Measurements from ENCODE around the gene BCL10. TPM values are rescaled to one million over a fixed set of nuclear protein-coding genes. Genes with fewer than 3 reads are reported as not detected.

BCL10 gene
- total RNA-seq, 1 donor = 30.4 TPM

- no peak for TF ChIP-seq CTCF (IDR thresholded peaks at IDR 0.05; ENCODE audit: extremely low read depth, low read depth, low read length)
- peaks cover 64% of the 10 kb centered on the region for H3K4me1 ChIP-seq (ENCODE audit: insufficient read depth, low read length)
Measured at GRCh38 chr1:85314726-85315125, 38.3 kb upstream of the BCL10 start.

GRCh38 chr1:85313888-85314696, 37.7 kb upstream of the BCL10 start:
- H2AFZ ChIP-seq (ENCODE audit: low read length) = no peak overlapping the region
- peak; percentile 89 for DNase-seq (ENCODE audit: insufficient read length, low spot score, missing footprints)
- peaks cover 27% of the 10 kb centered on the region for H3K36me3 ChIP-seq (ENCODE audit: insufficient read depth, low read length)
- H3K4me2 ChIP-seq (ENCODE audit: insufficient read depth, low read length) = peak overlapping the region; percentile 50
- peak overlapping the region; percentile 97 for H3K27ac ChIP-seq (ENCODE audit: low read depth, low read length)
- H3K4me3 ChIP-seq (ENCODE audit: insufficient read depth, low read length) = no peak overlapping the region
- H4K20me1 ChIP-seq (ENCODE audit: insufficient read depth, low read length) = no peaks in the 10 kb centered on the region
- TF ChIP-seq CTCF (IDR thresholded peaks at IDR 0.05; ENCODE audit: extremely low read depth, low read depth, low read length) = no peak
- H3K9me3 ChIP-seq (ENCODE audit: low read depth, low read length) = no peaks in the 10 kb centered on the region
- no peaks in the 10 kb centered on the region for H3K27me3 ChIP-seq (ENCODE audit: insufficient read depth, low read length)
- H3K4me1 ChIP-seq (ENCODE audit: insufficient read depth, low read length) = peaks cover 60% of the 10 kb centered on the region
- H3K79me2 ChIP-seq (ENCODE audit: insufficient read depth, low read length) = peaks cover 18% of the 10 kb centered on the region

More at GRCh38 chr1:85314726-85315125, 38.3 kb upstream of the BCL10 start:
- Histone ChIP-seq H3K27me3 (ENCODE audit: insufficient read depth, low read length) (no peaks in the 10 kb centered on the region), H3K36me3 (ENCODE audit: insufficient read depth, low read length) (peaks cover 34% of the 10 kb centered on the region), H3K4me3 (ENCODE audit: insufficient read depth, low read length) (no peak overlapping the region), H2AFZ (ENCODE audit: low read length) (no peak overlapping the region), H4K20me1 (ENCODE audit: insufficient read depth, low read length) (no peaks in the 10 kb centered on the region), H3K9me3 (ENCODE audit: low read depth, low read length) (no peaks in the 10 kb centered on the region), H3K4me2 (ENCODE audit: insufficient read depth, low read length) (peak overlapping the region; percentile 50), H3K79me2 (ENCODE audit: insufficient read depth, low read length) (peaks cover 18% of the 10 kb centered on the region), H3K27ac (ENCODE audit: low read depth, low read length) (peak overlapping the region; percentile 97)
- no peak for DNase-seq (ENCODE audit: insufficient read length, low spot score, missing footprints)

- H3K4me2 ChIP-seq (ENCODE audit: insufficient read depth, low read length) = no peak overlapping the region
- H3K36me3 ChIP-seq (ENCODE audit: insufficient read depth, low read length) = peaks cover 12% of the 10 kb centered on the region
- H4K20me1 ChIP-seq (ENCODE audit: insufficient read depth, low read length) = no peaks in the 10 kb centered on the region
- peak overlapping the region; percentile 60 for H3K27ac ChIP-seq (ENCODE audit: low read depth, low read length)
- peaks cover 59% of the 10 kb centered on the region for H3K4me1 ChIP-seq (ENCODE audit: insufficient read depth, low read length)
- H3K27me3 ChIP-seq (ENCODE audit: insufficient read depth, low read length) = no peaks in the 10 kb centered on the region
- H3K4me3 ChIP-seq (ENCODE audit: insufficient read depth, low read length) = no peak overlapping the region
- H3K79me2 ChIP-seq (ENCODE audit: insufficient read depth, low read length) = peaks cover 5% of the 10 kb centered on the region
- TF ChIP-seq CTCF (IDR thresholded peaks at IDR 0.05; ENCODE audit: extremely low read depth, low read depth, low read length) = no peak
- DNase-seq (ENCODE audit: insufficient read length, low spot score, missing footprints) = no peak
- H2AFZ ChIP-seq (ENCODE audit: low read length) = no peak overlapping the region
- no peaks in the 10 kb centered on the region for H3K9me3 ChIP-seq (ENCODE audit: low read depth, low read length)
Measured at GRCh38 chr1:85311818-85312217, 35.4 kb upstream of the BCL10 start.

GRCh38 chr1:85308833-85309350, 32.5 kb upstream of the BCL10 start:
- Histone ChIP-seq H3K27me3 (ENCODE audit: insufficient read depth, low read length) (no peaks in the 10 kb centered on the region), H2AFZ (ENCODE audit: low read length) (no peak overlapping the region), H3K4me1 (ENCODE audit: insufficient read depth, low read length) (peaks cover 29% of the 10 kb centered on the region), H3K4me2 (ENCODE audit: insufficient read depth, low read length) (peak overlapping the region; percentile 1), H3K4me3 (ENCODE audit: insufficient read depth, low read length) (no peak overlapping the region), H3K79me2 (ENCODE audit: insufficient read depth, low read length) (no peaks in the 10 kb centered on the region), H3K9me3 (ENCODE audit: low read depth, low read length) (no peaks in the 10 kb centered on the region), H4K20me1 (ENCODE audit: insufficient read depth, low read length) (no peaks in the 10 kb centered on the region), H3K27ac (ENCODE audit: low read depth, low read length) (peak overlapping the region; percentile 47), H3K36me3 (ENCODE audit: insufficient read depth, low read length) (no peaks in the 10 kb centered on the region)
- no peak for DNase-seq (ENCODE audit: insufficient read length, low spot score, missing footprints)
- no peak for TF ChIP-seq CTCF (IDR thresholded peaks at IDR 0.05; ENCODE audit: extremely low read depth, low read depth, low read length)

Data from osteoblast (primary cell).